Activated CD8-positive, alpha-beta memory T cell treated with anti-CD3 and anti-CD28 coated beads, Interleukin-2, amount 50 U/mL, for 1 hour (primary cell): Measurements from ENCODE around the gene SUN2.

Experiments
- DNase-seq: peaks from one replicate; pipeline ENCODE4 v3.0.0-alpha.2; 2020; ENCODE audit errors: extremely low read depth

SUN2 gene

DNA sequence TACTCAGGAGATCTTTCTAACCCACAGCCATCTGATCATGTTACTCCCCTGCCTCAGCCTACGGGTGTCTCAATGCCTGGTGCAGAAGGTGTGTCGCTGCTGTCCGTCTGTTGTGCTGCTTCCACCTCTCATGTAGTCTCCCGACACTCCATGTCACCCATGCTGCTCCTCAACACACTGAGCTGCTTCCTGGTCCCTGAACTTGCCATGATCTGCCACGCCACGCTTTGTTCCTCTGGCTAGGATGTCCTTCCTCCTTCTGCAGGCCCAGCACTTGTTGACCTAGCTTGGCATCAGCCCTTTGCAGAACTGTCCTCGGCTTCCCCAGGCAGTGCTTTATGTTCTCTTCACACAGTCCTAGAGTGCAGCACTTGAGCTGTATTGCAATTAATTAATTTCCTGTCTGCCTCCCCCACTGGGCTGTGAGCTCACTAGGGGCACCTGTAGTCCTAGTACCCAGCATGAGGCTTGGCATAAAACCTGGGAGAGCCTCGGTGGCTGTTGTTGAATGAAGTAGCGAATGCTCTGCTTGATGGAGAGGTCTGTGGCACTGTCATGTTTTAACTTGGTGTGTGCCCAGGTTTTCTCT lies 40.5 kb downstream of the SUN2 start:
- no peak for DNase-seq

DNA sequence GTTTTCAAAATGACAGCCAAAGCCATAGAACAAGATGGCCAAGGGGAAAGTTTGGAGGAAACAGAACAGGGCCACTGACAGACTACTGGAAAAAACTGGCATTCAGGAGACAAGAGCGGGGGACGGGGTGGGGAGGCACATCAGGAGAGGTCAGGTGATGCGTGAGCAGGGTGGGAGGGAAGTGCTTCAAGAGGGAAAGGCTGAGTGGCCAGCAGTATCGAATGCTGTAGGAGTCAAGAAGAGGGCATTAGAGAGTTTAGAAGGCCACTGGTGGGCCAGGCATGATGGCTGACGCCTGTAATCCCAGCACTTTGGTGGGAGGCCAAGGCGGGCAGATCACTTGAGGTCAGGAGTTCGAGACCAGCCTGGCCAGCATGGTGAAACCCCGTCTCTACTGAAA lies 41.9 kb downstream of the SUN2 start:
- no peak for DNase-seq

DNA sequence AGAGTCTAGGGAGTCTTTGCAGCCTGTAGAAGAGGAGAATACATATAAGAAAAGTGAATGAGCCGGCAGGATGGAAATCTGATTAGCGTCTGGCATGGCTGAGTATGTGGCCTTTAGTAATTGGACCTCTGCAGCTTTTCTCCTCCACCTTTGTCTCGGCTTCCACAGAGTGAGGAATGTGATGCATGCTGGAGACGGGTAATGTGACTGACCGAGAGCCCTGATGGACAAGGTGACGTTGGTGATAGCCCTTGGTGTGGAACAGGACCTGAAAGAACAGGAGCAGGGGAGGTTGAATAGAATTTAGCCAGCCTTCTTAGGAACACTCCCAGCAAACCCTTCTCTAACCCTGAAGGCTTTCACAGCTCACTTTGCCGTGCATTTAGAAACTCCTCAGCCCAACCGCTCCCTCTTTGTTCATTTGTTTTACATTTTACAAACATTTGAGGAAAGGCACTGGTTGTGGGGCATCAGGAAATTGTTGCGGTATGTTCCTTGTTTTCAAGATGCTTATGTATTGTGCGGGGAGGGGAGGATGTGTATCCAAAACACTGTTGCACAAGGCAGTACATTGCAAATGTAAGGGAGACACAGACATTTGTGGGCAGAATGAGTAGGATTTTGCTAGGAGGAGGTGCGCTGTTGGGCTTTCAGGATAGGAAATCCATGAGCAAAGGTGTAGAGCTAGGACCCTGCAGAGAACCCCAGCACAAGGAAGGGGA lies 43.2 kb downstream of the SUN2 start:
- no peak for DNase-seq

GRCh38 chr22:38710866-38711265 lies 44.9 kb downstream of the SUN2 start:
- DNase-seq, result no peak

GRCh38 chr22:38710351-38710750 lies 45.4 kb downstream of the SUN2 start:
- no peak for DNase-seq

DNA sequence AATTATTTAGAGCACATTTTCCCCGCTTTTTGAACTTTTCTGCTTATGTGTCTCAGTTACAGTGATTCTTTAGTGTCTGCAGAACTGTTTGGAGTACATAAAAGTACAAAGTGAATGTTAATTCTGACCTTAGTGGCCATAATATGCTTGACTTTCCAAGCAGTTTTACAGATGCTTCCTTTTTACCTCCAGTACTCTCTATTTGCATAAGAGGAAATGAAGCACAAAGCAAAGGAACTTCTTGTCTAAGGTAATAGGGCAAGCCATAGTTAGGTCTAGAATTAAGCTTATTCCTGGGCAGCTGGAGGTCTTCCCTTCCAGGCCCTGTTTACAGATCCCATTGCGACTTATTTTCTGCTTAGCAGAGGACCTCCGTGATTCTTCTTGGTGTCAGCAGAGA lies 46.5 kb downstream of the SUN2 start:
- DNase-seq, result no peak

GRCh38 chr22:38707984-38708383 lies 47.8 kb downstream of the SUN2 start:
- no peak for DNase-seq

GRCh38 chr22:38707346-38707745 lies 48.5 kb downstream of the SUN2 start:
- no peak for DNase-seq

- DNase-seq, result no peak
Observed at GRCh38 chr22:38706901-38707195, 49.0 kb downstream of the SUN2 start.

GRCh38 chr22:38706101-38706900 lies 49.5 kb downstream of the SUN2 start:
- no peak for DNase-seq

GRCh38 chr22:38705235-38706100 lies 50.3 kb downstream of the SUN2 start, which contains the start of gene GTPBP1:
GTPBP1 (plus strand) TSS chr22:38705944; CDS start chr22:38705956, 12 bp downstream.
- peak; percentile 99 for DNase-seq

DNA sequence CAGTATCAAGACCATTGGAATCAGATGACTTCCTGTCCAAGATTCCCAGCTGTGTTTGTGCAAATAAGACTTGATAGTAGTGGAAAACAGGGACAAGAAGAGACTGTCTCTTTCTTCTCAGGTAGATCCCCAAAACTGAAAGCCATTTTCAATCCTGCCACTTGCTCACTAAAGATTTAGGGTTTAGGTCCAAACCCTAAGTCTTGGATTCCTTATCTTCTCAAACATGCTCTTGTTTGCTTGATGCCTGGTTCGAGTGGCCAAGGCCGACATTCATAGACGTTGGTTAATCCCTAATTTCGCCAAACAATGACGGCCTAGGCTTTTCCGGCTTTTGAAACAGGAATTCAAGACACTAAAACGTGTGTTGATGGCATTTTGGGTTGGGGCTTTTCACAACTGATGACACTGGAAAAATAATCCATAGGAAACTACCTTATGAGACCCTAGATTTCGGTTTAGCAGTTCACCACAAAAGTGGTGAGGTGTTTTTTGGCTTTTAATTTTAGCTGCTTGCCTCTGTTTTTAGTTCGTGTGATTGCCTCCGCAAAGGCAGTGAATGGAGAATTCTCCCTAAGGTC lies 51.1 kb downstream of the SUN2 start:
- DNase-seq, result no peak

GRCh38 chr22:38700789-38701628 lies 54.8 kb downstream of the SUN2 start, which contains the start of gene JOSD1:
JOSD1 (minus strand) TSS chr22:38700943; CDS start chr22:38699987, 956 bp downstream.
- DNase-seq, result peak; percentile 94

GRCh38 chr22:38700270-38700788 lies 55.5 kb downstream of the SUN2 start:
- no peak for DNase-seq

- DNase-seq, result no peak
Observed at GRCh38 chr22:38699784-38700183, 56.0 kb downstream of the SUN2 start.

- DNase-seq, result no peak
Observed at GRCh38 chr22:38699143-38699542, 56.7 kb downstream of the SUN2 start.

DNA sequence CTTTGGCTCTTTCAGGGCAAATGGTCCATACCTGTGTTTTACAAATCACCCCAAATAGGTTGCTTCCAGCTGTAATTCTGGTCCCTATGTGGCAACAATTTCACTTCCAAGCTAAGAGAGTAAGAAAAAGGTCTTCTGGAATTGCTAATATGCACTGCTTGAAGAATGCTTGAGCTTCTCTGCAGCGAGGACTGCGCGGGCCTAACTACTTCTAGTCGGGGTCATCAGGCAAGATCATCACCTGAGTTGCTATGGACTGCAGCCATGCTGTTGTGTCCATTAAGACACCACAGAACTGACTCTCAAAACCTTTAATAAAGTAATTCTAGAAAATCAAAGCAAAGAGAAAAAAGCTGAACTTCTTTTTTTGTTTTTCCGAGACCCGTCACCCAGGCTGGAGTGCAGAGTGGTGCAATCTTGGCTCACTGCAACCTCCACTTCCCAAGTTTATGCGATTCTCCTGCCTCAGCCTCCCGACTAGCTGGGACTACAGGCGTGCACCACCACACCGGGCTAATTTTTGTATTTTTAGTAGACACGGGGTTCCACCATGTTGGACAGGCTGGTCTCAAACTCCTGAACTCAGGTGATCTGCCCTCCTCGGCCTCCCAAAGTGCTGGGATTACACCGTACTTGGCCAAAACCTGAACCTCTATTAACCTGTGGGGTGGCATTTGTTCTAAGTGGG lies 57.2 kb downstream of the SUN2 start:
- no peak for DNase-seq

GRCh38 chr22:38697425-38698089 lies 58.2 kb downstream of the SUN2 start:
- DNase-seq, result no peak
